NCI-H345 (cell line): ENCODE measurements around the gene BSCL2.
"Not testable (repeated sequence)": the region's sequence is repeated elsewhere in the genome, so short reads cannot be mapped to it uniquely, and the experiment has no call there.

ENCODE experiments used
- DNase-seq: peaks from one replicate; lab custom pipeline; 2025; lab: John Stamatoyannopoulos, UW

Gene BSCL2

DNA sequence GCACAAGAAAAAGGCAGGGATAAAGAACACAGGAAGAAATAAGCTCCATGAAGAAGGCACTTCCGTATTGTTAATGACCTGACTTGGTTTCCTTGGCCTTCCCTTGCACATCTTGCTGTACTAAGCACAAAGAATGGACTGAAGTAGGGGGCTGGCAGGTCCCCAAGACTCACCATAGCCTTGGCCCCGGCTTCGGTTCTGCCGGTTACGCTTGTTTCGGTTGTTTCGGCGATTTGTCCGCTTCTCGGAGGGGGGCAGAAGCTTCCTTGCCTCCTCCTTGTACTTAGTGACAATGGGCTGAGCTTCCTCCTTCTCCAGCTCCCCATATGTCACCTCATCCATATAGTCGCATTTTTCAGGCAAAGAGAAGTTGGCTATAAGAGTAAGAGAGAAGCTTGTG is 9.6 kb upstream of the BSCL2 start:
- no peak for DNase-seq

DNA sequence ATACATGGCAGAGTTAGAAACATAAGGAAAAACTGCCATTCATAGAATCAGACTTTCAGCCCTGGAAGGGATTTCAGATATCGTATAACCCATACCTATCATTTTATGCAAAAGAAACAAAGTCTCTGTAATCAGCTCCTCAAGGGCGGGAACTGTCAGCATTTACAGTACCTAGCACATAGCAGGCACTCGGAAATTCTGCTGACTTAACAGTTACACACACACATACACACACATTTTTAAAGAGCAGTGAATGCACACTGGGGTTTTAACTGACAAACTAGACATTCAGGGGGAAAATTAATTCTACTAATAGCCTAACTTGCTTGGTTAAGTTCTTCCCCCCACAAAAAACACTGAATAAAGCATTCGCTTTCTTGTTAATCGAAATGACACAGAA is 9.0 kb upstream of the BSCL2 start:
- DNase-seq, result no peak

DNA sequence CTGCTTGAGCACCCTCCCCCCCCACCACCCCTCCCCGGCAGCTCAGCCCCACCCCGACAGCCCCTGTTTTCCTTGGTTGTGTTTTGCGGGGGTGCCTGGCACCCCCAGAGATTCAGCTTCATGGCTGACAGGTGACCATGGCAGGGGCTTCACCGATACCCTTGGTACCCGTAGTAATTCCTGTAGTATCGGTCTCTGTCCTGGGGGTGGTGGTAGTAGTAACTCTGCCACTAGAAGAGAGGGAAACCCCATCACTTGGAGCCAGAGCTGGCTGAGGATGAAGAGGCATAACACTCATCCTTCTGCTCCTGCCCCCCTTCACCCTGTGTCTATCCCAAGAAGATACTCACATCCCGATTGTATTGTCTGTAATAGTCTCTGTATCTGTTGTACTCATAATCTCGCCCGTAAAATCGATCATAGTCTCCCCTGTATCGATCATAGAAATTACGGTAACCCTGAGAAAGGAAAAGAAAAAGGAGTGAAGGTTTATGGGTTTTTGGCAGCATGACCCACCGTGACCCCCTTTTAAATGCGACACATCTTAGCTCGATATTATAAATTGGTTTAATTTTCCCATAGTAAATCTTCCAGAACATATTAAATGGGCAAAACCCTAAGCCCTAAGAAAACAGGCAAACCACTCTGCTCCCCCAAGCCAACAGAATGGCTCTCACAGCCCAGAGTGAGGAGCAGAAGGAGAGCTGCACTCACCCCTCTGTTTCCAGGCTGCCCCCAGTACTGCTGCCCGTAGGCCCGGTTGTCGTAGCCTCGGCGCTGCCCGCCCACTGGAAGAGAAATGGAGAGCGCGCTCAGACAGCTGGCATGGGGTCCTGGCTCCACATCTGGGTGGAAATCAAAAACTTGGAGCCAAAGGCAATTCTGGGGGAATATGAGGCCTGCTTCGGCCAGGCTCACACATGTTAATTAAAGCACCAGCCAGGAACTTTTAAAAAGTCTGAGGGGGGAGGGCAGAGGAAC is 8.2 kb upstream of the BSCL2 start:
- DNase-seq, result no peak

DNA sequence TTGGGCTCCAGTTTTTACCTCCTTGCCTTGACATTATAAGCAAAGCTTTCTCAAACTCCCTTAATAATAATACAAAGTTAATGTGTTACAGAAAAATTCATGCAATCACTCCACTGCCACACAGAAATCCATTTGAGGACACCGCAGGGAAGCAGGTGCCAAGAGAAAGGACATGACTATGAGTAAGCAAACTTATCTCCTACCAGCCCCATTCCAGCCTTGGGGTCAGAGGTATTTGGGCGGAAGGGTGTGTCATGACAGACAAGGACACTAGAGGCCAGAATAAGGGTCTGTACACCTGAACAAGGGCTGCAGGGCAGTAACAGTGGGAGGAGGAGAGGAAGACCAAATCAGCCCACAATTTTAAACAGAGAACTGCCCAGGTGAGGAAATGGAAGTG is 6.1 kb upstream of the BSCL2 start:
- no peak for DNase-seq

DNA sequence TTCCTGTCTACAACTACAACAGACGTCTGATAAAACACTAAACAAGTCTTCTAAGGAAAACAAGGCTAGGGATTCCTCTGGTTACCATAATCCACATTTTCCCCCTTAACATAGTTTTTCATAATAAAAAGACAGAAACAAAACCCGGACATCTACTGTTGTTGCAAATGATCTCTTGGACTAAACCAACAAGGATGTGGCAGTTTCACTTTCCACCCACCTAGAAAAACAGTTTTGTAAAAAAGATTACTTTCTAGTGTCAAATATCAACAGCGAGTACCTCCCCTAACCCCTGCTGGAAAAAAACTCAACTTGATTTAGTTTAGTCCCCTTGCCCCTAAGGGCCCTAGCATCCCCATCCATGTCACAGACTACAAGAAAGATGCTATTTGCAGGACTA is 5.6 kb upstream of the BSCL2 start:
- DNase-seq, result no peak

DNA sequence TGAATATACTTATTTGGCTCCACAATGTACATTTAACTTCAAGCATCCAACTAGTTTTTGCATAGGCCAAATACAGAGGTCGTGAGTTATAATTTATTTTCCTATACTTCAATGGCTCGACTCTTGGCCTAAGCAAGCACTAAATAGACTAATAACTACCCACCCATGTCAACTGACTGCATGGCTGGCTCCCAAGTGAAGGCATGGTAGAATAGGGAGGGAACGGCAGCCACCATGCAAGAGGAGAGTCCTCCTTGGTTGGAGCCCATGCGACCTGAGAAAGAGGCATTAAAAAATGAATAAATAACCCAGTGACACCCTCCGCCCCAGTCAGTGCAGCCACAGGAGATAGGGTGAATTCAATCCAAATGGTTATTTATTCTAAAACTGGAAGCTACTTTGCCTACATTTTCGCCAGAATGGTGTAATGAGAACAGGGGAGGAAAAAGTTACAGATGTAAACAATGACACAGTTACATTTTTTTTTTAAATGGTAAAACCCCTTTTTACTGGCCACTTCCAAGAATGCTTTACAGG is 5.1 kb upstream of the BSCL2 start:
- no peak for DNase-seq

DNA sequence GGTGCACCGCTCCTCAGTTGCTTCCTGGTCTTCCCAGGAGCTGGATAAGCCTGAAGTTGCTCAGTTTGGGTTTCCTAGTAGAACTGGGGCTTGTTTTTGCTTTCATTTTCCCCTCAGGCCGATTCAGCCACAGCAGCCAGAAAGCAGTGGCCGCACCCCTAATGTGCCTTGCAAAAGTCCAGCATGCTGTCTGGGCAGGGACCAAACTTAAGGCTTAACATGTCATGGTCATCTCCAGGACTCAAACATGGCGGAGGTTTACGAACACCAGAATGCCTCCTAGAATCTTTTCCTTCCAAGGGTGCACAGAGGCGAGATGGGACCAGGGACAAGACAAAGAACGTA is 2.7 kb upstream of the BSCL2 start:
- no peak for DNase-seq

DNA sequence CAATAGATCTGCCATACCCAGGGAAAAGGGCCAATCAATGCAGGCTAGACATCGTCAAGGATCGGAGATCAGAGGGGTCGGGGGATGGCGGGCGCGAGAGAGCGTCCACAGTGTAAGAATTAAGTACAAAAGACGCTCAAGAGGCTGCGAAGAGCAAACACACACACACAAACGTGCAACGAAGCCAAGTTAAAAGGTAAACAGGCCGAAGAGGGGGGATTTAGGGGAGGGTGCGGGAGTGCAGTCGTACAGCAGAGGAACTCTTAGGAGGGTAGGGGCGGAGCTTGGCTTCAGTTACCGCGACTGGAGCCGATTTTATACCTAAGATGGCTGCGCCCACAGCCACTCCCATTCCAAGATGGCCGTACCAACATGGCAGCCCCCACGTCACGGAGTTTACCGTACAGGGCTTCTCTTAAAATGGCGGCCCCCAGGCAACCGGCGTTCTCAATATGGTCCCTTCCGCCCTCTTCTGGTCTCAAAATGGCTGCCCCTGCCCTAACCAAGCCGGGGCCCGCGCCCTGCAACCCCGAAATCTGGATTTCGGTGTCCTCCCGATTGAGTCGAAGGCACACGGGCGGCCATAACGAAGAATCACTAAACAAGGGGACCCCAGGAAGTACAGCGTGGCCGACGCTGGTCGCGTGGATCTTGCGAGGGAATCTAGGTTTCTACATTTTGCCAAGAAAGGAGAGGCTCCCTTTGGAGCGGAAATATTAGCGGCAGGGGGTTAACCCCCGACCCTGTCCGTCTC is 2.2 kb upstream of the BSCL2 start:
- DNase-seq, result peak; percentile 99

DNA sequence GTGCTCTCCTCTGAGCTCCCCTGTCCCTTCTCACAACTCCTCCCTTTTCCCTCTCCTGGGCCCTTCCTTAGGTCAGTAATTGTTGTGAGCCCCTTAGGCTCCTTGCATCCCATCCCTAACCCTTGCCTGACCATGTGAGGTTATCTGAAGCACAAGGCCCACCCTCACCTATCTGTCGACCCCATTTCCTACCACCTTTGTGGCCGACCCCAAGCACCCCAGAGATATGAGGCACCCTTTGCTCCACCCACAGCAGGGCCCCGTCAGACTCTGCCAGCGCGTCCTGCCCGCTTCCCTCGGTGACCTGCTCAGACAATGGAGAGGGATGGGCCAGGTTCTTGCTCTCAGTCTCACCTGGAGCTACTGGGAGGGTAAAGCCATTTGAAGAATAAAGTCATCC is 1.6 kb upstream of the BSCL2 start:
- DNase-seq, result peak; percentile 70

DNA sequence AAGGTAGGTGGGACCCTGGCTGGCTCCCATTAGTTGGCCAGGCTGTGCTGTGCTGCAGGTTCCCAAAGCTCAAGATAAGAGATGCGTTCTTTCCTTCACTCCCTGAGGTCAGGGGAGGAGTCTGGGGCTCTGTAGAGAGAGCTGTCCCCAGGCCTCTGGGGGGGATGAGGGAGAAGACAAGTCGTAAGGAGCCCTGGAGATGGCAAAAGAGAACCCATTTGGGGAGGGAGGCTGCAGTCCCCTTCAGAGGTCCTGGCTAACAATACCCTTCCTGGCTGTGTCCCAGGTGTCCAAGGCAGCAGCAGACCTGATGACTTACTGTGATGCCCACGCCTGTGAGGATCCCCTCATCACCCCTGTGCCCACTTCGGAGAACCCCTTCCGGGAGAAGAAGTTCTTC is 1.2 kb upstream of the BSCL2 start:
- no peak for DNase-seq

DNA sequence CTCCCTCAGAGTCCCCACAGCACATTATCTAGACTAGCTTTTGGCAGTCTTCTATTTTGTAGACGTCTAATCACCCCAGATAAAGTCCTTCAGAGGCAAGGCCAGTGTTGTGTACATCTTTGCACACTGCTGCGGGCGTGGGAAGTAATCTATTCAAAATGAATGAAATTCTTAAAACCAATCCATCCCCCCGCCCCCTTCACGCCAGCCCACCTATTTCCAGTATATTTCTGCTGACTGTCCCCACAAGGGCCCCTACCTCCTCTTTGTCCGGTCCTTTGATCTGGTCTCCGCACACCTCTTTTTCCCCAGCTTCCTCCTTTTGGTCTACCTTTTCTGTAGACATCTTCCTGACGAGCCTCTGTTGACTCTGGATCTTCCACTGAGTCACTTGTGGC is 375 bp downstream of the BSCL2 start:
- no peak for DNase-seq

DNA sequence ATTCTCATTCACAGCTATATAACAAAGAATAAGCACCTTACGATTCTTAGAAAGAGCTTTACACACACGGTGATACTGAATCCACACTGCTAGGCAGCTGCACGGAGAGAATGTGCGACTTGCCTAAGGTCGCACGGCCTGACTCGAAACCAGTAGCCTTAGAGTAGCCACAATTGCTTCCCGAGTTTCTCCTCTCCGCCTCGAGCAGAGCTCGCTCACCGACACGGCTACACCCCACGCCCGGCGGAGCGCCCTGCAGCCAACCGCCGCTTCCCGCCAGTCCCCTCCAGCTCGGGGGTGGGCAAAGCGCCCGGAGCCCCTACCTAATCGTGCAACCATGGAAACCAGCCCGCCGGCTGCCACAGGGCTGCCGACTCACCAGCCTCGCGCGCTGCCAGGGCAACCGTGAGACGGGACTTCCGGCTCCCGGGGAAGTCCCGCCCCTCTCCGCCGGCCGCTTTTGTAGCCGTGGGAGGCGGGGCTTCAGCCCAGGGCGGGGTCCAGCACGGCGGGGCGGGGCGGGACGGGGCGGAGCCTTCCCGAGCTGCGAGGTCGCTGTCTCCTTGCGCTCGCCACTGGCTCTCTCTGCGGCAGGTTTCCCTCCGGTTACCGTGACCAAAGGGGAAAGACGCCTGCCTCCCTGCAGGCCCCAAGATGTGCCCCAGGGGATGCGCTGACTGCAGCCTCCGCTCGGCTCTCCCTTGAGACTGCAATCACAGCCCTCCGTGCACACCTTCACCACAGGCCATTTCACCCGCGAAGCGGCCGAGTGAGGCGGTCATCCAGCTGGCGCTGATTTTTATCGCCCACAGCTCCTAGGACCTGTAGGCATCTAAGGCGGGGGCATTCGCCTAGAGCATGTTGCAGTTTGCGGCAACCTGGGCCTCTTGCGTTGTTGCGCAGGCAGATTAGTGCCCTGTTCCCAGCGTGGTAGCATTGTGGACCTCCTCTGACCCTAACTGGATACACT is 1.1 kb downstream of the BSCL2 start:
- DNase-seq, result peak; percentile 97

DNA sequence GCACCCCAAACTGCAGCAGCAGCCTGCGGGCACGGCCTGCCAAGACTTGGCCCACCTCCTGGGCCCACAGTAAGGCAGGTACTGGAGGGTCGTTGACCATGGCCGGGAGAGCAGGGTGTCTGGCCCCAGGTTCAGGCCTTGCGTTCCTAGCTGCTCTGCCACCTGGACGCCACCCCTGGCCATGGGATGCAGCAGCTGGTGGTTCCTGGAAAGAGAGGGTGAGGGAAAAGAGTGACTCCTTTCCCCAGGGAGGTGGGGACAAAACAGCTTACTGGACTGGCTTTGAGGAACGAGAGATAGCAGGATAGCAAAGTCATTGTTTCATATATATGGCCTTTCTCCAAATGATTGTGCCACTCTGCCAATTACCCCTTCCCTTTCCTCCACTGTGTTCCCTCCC is 1.8 kb downstream of the BSCL2 start:
- DNase-seq, result no peak

DNA sequence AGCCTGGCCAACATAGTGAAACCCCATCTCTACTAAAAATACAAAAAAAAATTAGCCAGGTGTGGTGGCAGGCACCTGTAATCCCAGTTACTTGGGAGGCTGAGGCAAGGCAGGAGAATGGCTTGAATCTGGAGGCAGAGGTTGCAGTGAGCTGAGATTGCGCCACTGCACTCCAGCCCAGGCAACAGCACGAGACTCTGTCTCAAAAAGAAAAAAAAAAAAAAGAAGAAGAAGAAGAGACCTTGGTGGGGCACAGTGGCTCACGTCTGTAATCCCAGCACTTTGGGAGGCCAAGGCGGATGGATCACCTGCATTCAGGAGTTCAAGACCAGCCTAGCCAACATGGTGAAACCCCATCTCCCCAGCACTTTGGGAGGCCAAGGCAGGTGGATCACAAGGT is 3.3 kb downstream of the BSCL2 start:
- not testable (repeated sequence) for DNase-seq

DNA sequence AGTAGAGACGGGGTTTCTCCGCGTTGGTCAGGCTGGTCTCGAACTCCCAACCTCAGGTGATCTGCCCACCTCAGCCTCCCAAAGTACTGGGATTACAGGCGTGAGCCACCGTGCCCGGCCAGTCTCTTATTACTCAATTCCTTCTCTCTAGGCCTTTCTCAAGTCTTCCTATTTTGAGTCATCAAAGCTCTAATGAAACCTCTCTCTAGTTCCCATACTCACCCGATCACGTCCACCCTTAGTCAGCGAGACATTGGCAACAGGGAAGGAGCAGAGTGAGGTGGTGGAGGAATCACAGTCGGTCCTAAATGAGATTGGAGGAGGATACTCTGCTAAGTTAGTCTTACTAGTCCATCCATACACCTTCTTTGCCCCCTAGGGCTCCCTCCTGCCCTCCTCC is 5.0 kb downstream of the BSCL2 start:
- DNase-seq, result no peak

DNA sequence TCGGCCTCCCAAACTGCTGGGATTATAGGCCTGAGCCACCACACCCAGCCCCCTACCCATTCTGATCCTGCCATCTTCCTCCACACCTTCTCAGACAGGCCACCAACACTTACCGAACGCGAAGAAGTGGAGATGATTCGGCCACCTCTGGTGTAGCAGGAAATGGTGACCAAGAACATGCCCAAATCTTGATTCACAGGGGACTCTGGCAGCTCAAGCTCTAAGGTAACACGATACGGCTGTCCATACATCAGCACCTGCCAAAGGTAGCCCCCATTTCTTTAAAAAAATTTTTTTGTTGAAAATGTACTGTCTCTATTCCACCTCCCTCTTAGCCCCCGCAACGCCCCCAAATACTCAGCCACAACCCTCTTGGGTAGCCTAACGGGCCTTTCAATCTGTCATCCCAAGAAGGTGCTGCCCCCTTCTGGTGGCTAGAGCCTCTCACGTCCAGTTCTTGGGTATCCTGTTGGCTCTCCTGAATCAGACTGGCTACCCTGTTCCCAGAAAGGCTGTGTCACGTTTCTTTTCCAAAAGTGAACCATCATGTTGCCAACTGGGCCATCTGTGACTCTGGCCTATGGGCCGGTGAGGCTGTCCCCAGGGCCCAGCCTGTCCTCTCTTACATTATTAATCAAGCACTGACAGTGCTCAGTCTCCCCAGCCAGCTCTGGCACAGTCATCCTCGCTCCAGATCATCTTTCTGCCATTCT is 12.6 kb downstream of the BSCL2 start:
- peak; percentile 67 for DNase-seq

DNA sequence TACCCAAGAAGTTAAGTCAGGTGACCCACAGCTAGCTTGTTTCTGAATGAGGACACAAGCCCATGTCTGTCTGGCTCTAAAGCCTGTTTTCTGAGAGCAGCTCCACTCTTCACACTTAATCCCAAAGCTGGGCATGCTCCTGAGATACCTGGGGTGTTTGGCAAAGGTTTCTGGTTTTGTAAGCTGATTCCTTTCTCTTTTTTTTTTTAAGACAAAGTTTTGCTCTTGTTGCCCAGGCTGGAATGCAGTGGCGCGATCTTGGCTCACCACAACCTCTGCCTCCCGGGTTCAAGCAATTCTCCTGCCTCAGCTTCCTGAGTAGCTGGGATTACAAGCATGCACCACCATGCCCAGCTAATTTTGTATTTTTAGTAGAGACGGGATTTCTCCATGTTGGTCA is 13.6 kb downstream of the BSCL2 start:
- not testable (repeated sequence) for DNase-seq

DNA sequence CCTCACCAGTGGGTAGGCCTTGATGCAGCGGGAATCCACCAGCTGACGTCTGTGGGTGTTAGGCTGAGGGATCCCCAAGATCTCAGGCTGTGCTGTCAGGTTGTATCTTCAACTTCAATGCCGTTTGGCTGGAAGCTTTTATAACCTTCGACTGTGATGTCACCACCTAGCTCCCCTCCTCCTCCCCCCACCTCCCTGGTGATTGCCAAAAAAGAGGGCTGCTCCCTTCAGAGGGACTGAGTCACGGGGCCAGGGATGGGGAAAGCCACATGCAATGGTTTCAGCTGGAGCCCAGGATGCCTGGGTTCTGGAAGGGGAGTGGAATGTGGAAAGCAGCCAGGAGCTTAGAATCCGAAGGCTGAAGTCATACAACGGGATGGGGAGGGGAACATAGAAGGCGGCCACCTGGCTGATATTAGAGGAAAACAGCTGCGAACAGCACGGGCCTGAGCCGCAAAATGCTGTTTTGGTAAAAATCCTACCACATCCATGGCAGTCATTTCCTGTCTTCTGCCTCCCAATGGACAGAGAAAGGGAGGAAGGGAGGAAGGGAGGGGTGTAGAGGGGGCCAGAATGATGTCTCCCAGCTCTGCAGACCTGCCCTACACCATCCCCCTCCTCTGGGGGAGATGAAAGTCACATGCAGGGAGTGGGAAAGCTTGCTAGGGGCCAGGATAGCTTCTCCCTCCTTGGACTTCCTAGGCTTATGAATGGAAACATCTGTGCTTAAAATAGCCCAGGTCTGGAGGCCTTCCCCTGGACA is 17.6 kb downstream of the BSCL2 start, which contains the start of gene LRRN4CL:
Gene LRRN4CL, minus strand, starts transcription at position 110 of the 763 bp plus-strand sequence. CDS start 1,022 bp downstream, outside the sequence.
- DNase-seq, result no peak

DNA sequence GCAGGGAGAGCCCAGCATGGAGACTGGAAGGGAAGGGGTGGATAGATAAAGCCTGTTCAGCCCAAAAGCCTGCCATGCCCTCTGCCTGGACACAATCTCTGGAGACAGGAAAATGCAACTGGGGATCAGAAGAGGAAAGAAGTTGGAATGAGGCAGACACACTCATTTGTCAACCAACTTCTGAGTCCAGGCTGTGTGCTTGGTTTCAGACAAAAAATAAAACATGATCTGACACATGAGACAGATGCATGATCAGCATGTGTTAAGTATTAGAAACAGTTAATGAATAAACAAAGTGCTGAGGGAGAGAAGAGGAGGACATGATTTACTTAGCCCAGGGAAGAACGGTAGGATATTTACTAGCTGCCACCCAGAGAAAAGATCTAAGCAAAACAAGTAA is 18.7 kb downstream of the BSCL2 start:
- no peak for DNase-seq
